Measurements from ENCODE around the gene P2RY11. TPM values are rescaled to one million over a fixed set of nuclear protein-coding genes. Genes with fewer than 3 reads are reported as not detected.

P2RY11 gene
- total RNA-seq, 1 experiment from 2014 or later, result 3.1 TPM

- no peak for DNase-seq (ENCODE audit: low read depth, low spot score)
- in situ Hi-C loops (cut with HindIII; ENCODE audit: low pct_unique_long_range_greater_than_20kb, low sequenced_read_pairs), result no loop called here
Measured at GRCh38 chr19:10091370-10091687, 20.2 kb upstream of the P2RY11 start.

GRCh38 chr19:10091895-10092641 is 19.4 kb upstream of the P2RY11 start:
- in situ Hi-C loops (cut with HindIII; ENCODE audit: low pct_unique_long_range_greater_than_20kb, low sequenced_read_pairs), result no loop called here
- no peak for DNase-seq (ENCODE audit: low read depth, low spot score)

- DNase-seq (ENCODE audit: low read depth, low spot score), result no peak
- in situ Hi-C loops (cut with HindIII; ENCODE audit: low pct_unique_long_range_greater_than_20kb, low sequenced_read_pairs), result no loop called here
Measured at GRCh38 chr19:10092648-10093294, 18.7 kb upstream of the P2RY11 start.

- DNase-seq (ENCODE audit: low read depth, low spot score), result no peak
- in situ Hi-C loops (cut with HindIII; ENCODE audit: low pct_unique_long_range_greater_than_20kb, low sequenced_read_pairs), result no loop called here
Measured at GRCh38 chr19:10093295-10094186, 18.0 kb upstream of the P2RY11 start.

GRCh38 chr19:10095622-10095947 is 15.9 kb upstream of the P2RY11 start:
- in situ Hi-C loops (cut with HindIII; ENCODE audit: low pct_unique_long_range_greater_than_20kb, low sequenced_read_pairs), result no loop called here

GRCh38 chr19:10095948-10096614 is 15.4 kb upstream of the P2RY11 start:
- peak; percentile 85 for DNase-seq (ENCODE audit: low read depth, low spot score)
- in situ Hi-C loops (cut with HindIII; ENCODE audit: low pct_unique_long_range_greater_than_20kb, low sequenced_read_pairs), result no loop called here

More at GRCh38 chr19:10095622-10095947, 15.9 kb upstream of the P2RY11 start:
- DNase-seq (ENCODE audit: low read depth, low spot score), result no peak

- no peak for DNase-seq (ENCODE audit: low read depth, low spot score)
- in situ Hi-C loops (cut with HindIII; ENCODE audit: low pct_unique_long_range_greater_than_20kb, low sequenced_read_pairs), result no loop called here
Measured at GRCh38 chr19:10096615-10096963, 14.9 kb upstream of the P2RY11 start.

GRCh38 chr19:10100163-10100785 is 11.2 kb upstream of the P2RY11 start:
- in situ Hi-C loops (cut with HindIII; ENCODE audit: low pct_unique_long_range_greater_than_20kb, low sequenced_read_pairs), result no loop called here

GRCh38 chr19:10102787-10103236 is 8.7 kb upstream of the P2RY11 start:
- in situ Hi-C loops (cut with HindIII; ENCODE audit: low pct_unique_long_range_greater_than_20kb, low sequenced_read_pairs), result no loop called here
- no peak for DNase-seq (ENCODE audit: low read depth, low spot score)

More at GRCh38 chr19:10100163-10100785, 11.2 kb upstream of the P2RY11 start:
- no peak for DNase-seq (ENCODE audit: low read depth, low spot score)

- DNase-seq (ENCODE audit: low read depth, low spot score), result no peak
- in situ Hi-C loops (cut with HindIII; ENCODE audit: low pct_unique_long_range_greater_than_20kb, low sequenced_read_pairs), result no loop called here
Measured at GRCh38 chr19:10104130-10104513, 7.4 kb upstream of the P2RY11 start.

- no peak for DNase-seq (ENCODE audit: low read depth, low spot score)
- in situ Hi-C loops (cut with HindIII; ENCODE audit: low pct_unique_long_range_greater_than_20kb, low sequenced_read_pairs), result no loop called here
Measured at GRCh38 chr19:10104665-10105508, 6.6 kb upstream of the P2RY11 start.

GRCh38 chr19:10105509-10106099 is 5.9 kb upstream of the P2RY11 start:
- no peak for DNase-seq (ENCODE audit: low read depth, low spot score)
- in situ Hi-C loops (cut with HindIII; ENCODE audit: low pct_unique_long_range_greater_than_20kb, low sequenced_read_pairs), result no loop called here

GRCh38 chr19:10106100-10106936 is 5.2 kb upstream of the P2RY11 start, which contains the start of gene PPAN:
Gene PPAN (plus strand): TSS chr19:10106362. CDS start chr19:10106395, 33 bp downstream.
- DNase-seq (ENCODE audit: low read depth, low spot score), result peak; percentile 97
- in situ Hi-C loops (cut with HindIII; ENCODE audit: low pct_unique_long_range_greater_than_20kb, low sequenced_read_pairs), result no loop called here

- in situ Hi-C loops (cut with HindIII; ENCODE audit: low pct_unique_long_range_greater_than_20kb, low sequenced_read_pairs), result no loop called here
- DNase-seq (ENCODE audit: low read depth, low spot score), result no peak
Measured at GRCh38 chr19:10107254-10107653, 4.2 kb upstream of the P2RY11 start.

- in situ Hi-C loops (cut with HindIII; ENCODE audit: low pct_unique_long_range_greater_than_20kb, low sequenced_read_pairs), result no loop called here
- no peak for DNase-seq (ENCODE audit: low read depth, low spot score)
Measured at GRCh38 chr19:10107817-10108367, 3.6 kb upstream of the P2RY11 start.

Measured in SK-MEL-5 (cell line).